ENCODE measurements around the gene SCML2.
"Not testable (repeated sequence)": the region's sequence is repeated elsewhere in the genome, so short reads cannot be mapped to it uniquely, and the experiment has no call there.

The SCML2 gene

DNA sequence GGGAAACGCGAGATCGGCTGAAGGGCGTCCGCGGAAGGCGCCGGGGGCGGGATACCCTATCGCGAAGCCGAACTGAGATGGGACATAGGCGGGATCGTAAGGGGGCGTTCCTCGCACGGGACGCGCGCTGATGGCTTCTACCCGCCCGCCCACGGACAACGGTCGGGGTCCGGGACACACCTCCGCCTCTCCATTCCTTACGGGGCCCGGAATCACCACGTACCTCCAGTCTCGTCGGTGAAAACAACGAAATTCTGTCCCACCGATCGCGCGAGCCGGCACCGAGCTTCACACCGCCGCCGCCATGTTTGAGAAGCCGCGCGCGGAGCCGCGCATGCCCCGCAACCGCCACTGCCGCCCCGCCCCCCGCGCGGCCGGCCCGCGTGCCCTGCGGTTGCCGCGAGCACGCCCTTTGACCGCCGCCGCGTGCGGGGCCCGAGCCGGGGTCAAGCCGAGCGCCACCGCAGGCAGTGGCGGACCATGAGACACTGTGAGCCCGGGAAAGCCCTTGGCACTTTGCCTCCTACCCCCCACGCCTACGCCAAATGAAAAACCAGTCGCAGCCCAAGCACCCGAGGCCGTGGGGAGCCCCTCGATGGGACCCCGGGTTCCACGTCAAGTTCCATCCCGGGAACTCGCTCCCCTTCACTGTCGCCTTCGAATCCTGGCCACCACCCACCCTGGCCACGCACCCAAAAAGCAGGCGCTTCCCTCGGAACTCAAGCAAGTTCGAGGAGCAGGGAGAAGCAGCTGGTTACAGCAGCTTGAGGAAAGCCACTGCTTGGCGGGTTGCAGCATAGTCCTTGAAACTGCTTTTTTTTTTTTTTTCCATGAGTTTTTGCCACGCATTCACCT, at the start of gene SCML2:
Gene SCML2, minus strand, starts transcription at position 320 of the 855 bp plus-strand sequence. CDS start 20,617 bp downstream, outside the sequence.
- peak; percentile 14 to 20 for DNase-seq (ENCODE audit: low read depth in 2 of 2)

DNA sequence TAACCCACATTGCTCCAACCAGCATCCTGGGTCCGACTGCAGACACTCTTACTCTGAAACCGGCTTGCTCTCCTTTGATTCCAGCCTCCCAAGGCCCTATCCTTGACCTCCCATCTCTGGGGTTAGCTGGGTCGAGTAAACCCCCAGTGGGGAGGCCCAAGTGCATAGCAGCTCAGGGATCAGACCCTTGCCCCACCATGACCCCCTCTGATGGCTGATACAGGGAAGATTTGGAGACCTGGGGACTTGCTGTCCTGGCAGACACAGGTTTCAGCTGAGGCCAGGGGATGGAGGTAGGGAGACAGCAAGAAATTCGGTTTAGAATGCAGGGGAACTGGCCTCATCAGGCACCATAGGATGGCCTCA, 47.3 kb upstream of the SCML2 start:
- DNase-seq (ENCODE audit: low read depth in 2 of 2): no peak

DNA sequence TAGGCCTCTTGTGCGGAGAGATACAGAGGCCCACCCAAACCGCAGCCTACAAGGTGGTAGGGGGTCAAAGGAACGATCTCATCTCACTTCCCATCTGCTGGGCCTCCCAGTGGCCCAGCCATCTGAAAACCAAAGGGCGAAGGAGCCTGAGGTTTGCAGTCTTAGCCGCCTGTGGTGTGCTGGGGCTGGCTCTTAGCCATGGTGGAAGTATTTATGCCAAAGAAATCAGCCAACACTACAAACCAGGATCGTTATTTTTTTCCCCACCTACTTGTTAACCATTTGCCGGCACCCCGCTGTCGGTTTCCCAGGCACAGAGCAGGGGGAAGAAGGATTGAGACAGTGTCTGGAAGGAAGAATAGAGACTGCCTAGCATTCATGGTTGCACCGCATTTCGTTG, 40.0 kb upstream of the SCML2 start:
- no peak for DNase-seq (ENCODE audit: low read depth in 2 of 2)

DNA sequence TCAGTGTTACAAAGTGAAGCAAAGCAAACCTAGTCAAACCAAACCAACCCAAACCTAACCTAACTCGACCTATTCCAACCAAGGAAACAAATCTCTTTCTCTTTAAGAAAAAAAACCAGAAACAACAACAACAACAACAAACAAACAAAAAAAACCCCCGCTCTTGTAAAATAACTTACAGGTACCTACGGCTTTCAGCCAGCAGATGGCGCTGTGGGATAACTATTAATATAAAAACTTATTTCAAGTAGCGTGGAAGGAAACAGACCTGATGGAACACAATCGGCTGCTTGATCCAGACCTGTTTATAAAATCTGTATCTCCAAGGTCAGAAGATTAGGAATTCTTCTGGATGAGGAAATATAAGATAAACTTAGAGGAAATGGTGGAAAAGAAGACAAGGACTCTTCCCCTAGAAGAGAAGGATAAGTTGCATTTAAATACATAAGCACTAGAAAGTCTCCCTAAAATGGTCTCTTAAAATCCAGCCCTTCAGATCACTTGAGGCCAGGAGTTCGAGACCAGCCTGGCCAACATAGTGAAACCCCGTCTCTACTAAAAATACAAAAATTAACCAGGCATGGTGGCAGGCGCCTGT, 36.6 kb upstream of the SCML2 start:
- peak; percentile 40 to 67 for DNase-seq (ENCODE audit: low read depth in 2 of 2)

DNA sequence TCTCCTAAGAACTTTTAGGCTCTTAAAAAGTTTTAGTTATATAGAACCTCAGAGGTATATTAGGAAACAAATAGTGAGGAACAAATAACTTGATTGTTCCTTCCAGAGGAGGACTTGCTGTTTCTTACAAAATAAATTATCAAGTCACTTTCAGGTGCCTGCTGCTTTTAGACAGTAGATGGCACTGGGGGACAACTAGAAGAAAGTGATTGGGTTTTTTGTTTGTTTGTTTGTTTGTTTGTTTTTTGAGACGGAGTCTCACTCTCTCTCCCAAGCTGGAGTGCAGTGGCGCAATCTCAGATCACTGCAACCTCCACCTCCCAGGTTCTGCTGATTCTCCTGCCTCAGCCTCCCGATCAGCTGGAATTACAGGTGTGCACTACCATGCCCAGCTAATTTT, 35.5 kb upstream of the SCML2 start:
- no peak for DNase-seq (ENCODE audit: low read depth in 2 of 2)

DNA sequence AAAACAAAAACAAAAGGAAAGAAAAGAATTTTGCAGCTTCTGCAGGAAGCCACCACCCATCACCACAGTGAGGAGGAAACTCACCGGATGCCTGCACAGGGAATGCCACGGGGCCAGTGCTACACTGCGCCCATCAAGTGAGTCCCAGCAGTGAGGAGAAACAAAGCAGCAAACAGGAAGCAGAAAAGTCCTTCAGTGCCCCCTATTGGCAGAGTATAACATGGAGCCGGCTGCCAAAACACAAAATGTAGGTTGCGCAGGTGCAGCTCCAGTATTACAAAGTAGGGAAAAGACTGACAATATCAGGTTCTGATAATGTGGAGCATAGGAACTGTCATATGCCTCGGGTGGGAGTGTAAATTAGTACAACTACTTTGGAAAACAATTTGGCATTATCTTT, 23.3 kb upstream of the SCML2 start:
- DNase-seq (ENCODE audit: low read depth in 2 of 2): no peak

DNA sequence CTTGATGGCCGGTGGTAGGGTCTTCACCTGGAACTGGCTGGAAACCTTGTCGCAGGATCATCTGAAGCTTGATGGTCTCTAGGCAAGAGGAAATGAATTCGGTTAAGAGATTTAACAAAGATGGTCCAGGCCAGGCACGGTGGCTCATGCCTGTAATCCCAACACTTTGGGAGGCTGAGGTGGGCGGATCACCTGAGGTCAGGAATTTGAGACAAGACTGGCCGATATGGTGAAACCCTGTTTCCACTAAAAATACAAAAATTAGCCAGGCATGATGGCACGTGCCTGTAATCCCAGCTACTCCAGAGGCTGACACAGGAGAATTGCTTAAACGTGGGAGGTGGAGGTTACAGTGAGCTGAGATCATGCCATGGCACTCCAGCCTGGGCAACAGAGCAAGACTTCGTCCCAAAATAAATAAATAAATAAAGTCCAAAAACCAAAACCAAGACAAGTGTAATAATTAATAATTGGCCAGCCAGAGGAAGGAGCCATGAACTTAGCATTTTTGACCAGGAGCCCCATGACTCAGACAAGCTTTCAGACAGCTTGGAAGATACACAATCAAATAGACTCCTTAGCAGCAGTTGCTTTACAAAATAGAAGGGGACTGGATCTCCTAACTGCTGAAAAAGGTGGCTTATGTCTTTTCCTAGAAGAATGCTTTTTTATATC, 20.8 kb upstream of the SCML2 start:
- DNase-seq (ENCODE audit: low read depth in 2 of 2): not testable (repeated sequence)

DNA sequence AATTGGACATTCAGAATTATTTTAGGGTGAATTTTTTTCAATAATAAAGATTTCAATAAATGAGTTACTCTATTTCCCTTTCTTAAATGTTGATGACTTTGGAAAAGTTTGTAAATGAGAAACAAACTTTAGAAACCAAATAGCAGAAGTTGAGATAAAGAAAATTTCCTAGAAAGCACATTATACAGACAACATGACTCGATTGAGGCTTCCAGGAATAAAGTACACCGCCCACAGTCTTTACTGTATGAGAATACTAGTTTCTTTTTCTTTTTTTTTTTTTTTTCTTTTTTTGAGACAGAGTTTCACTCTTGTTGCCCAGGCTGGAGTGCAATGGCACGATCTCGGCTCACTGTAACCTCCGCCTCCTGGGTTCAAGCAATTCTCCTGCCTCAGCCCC, 14.6 kb upstream of the SCML2 start:
- not testable (repeated sequence) for DNase-seq (ENCODE audit: low read depth in 2 of 2)

DNA sequence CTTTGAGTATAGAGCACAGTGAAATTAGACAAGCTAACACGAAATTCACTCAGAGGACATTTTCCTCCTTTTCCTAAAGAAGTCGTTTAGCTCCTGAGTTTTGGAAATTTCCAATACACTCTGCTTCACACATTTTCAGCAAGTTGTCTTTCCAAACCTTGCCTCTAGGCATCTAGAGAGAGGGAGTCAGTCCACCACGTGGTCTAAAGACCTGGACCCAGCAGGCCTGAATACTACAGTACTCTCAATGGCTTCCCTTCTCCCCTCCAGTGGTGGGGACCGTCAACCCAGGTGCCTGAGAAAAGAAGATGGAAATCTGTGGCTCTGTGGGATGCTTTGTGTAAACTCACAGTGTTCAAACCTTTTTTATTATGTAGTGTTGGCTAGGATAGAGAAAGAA, 13.9 kb upstream of the SCML2 start:
- no peak for DNase-seq (ENCODE audit: low read depth in 2 of 2)

DNA sequence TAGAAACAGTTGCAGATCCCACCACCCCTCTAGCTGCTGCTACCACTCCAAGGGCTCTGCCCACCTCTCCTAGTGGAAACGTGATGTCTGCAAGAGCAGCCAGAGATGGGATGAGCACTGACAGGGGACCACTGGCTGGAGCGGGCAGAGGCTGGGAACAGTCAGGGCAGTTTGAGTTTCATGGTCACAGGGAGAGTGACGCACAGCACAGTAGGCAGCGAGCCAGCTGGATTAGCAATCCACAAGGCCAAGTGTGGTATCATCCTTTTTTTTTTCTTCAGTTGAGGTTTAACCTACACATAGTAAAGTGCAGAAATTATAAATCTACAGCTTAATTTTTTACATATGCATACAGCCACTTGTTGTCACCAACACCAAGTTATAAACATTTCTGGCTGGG, 6.4 kb upstream of the SCML2 start:
- DNase-seq (ENCODE audit: low read depth in 2 of 2): no peak

DNA sequence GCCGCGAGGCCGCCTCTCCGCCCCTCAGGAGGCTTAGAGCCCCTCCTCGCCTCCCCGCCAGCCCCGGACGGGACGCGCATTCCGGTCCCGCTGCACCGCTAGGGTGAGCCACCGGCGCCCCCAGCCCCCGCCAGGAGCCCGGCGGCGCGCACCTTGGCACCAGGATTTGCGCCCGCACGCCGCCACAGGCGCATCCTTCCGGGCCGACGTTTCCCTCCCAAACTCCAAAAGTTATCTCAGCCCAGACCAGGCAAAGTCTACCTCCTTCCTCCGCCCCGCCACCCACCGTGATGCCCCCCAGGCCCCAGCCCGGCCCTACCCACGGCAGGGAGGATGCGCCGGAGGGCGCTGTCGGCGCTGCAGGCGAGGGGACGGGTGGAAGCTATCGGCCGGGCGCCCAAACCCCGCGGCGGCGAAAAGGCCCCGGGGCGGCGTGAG, 538 bp downstream of the SCML2 start:
- peak in 1 of 2 donors; percentile 4 for DNase-seq (ENCODE audit: low read depth in 2 of 2)

DNA sequence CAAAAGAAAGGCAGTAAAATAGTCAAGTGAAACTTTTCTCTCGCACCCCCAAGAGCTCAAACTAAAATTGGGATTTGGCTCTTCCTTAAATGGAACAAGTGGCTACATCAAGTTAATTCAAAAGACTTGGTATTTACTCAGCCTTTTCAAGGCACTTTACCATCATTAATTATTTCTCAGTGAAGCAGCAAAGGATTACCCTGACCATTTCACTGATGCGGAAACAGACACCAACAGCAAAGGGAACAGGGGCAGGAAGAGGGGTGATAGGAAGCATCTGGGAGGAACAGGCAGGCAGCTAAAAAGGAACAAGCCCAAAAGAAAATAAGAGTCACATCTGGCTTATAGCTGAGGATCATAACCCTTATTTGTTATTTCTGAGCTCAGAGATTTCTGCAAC, 2.7 kb downstream of the SCML2 start:
- no peak for DNase-seq (ENCODE audit: low read depth in 2 of 2)

DNA sequence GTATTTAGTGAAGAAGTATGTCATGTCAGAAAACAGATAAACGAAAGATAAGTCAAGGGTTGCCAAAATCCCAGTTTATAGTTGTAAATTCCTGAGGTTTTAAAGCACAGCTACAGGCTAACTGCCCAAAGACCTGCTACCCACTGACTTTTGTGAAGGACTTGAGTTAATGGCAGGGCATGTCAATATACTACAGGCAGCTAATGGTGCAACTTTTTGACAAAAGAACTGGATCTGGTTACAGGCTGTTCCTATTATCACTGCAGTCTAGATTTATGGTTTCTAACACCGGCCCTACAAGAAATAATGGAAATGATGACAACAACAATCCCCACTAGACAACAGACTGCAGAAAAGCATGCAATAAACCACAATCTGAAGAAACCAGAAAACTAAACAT, 6.4 kb downstream of the SCML2 start:
- DNase-seq (ENCODE audit: low read depth in 2 of 2): no peak

DNA sequence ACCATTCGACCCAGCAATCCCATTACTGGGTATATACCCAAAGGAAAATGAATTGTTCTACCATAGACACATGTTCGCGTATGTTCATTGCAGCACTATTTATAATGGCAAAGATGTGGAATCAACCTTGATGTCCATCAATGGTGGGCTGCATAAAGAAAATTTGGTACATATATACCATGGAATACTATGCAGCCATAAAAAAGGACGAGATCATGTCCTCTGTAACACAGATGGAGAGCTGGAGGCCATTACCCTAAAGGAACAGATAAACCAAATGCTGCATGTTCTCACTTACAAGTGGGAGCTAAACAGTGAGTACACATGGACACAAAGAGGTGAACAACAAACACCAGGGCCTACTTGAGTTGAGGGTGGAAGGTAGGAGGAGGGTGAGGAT, 45.1 kb downstream of the SCML2 start:
- no peak for DNase-seq (ENCODE audit: low read depth in 2 of 2)

DNA sequence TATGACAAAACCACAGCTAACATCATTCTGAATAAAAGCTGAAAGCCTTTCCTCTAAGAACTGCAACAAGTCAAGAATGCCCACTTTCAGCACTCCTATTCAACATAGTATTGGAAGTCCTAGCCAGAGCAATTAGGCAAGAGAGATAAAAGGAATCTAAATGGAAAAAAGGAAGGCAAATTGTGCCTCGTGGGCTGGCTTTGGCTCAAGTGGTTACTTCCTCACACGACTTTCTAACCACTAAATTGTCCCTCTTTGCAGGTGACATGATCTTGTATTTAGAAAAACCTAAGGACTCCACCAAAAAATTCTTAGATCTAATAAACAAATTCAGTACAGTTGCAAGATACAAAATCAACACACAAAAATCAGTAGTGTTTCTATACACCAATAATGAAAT, 57.2 kb downstream of the SCML2 start:
- DNase-seq (ENCODE audit: low read depth in 2 of 2): no peak

DNA sequence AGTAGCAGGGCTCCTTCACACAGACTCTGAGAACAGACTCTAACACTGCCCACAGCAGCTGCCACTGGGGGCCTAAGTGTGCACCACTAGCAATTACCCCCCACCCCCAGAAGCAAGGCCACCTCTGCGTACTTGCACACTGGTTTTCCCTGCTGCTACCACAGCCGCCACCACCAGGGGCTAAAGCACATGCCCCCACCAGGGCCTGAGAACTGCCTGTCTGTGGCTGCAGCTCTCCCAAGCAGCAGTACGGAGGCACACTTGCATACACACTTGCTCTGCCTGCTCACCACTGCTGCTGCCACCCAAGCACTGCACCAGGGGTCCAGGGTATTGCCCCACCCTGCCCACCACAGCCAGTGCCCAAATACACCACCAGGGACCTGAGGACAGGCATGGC, 59.6 kb downstream of the SCML2 start:
- DNase-seq (ENCODE audit: low read depth in 2 of 2): no peak

DNA sequence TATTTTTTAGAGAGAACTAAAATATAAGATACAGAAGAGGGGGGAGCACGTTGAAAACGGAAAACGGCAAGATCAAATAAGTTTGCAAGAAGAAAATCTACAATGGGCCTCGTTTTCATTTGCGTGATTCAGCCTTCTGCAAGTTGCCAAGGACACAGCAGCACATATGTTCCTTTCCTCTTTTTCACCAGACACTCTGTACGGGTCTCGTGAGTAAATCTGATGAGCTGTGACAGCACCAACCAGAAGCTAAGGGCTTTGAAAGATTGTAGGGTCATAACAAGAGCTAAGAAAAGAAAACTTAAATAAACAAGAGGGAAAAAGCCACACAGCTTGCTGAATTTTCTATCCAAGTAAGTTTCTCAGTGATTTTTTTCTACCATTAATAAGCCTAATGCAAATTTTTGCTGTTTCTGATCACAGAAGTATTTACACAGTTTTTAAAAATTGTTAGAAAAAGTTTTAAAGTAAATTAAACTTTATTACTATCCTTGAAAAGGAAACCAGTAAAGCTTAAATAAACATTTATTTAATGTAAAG, 63.4 kb downstream of the SCML2 start:
- no peak for DNase-seq (ENCODE audit: low read depth in 2 of 2)

DNA sequence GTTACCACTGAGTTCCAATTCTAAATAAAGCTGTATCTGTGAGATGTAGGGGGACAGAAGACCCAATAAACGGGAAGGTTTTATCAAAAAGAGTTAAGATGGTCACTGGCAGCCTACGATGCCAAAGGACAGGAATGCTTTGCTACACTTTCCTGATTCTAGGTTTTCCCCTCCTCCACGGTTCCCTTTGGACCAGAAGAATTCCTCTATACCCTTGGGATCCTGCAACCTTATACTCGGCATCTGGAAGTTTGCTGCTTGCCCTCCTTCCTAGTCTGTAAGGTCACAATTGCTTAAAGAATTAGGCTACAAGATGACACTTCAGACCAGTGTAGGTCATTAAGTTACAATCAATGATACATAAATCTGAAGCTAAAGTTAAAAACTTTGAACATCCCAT, 64.3 kb downstream of the SCML2 start:
- DNase-seq (ENCODE audit: low read depth in 2 of 2): no peak

DNA sequence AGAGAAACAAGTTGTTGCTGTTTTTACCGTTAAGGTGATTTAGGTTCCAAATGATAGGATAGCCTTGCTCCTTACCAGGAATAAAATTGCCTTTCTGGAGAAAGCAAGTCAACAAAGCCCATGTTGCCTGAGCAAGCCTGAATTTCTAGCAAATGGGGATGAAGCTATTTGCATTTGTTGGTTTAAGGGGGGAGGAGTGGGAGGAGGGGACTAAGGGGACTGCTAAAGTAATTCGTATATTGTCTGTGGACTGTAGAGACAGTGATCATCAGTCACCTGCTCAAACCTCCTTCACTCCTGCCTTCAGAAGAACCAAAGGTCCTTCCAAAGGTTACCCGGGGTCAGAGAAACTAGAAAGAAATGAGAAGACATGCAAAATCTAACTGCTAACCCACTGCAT, 65.8 kb downstream of the SCML2 start:
- no peak for DNase-seq (ENCODE audit: low read depth in 2 of 2)

DNA sequence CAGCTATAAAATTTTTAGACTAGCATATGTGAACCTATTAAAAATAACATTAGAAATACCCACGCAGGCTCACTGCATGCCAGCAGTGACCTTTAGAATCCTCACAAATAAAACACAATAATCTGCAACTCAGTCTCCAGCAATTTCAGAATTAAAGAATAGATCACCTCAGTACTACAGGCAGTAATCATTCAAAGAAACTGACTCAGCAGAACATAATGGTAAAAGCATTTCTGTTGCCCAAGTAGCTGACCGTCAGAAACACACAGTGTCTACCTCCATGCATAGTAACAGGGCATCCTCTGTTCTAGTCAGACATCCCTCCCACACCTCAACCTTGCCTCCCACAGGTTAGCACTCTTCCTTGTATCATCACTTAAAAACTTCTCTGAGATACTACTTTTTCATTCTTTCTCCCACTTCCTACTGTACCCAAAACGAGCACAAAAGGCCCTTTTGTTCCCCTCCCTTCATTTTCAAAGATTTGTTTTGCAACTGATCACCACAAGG, 68.1 kb downstream of the SCML2 start:
- DNase-seq (ENCODE audit: low read depth in 2 of 2): no peak

DNA sequence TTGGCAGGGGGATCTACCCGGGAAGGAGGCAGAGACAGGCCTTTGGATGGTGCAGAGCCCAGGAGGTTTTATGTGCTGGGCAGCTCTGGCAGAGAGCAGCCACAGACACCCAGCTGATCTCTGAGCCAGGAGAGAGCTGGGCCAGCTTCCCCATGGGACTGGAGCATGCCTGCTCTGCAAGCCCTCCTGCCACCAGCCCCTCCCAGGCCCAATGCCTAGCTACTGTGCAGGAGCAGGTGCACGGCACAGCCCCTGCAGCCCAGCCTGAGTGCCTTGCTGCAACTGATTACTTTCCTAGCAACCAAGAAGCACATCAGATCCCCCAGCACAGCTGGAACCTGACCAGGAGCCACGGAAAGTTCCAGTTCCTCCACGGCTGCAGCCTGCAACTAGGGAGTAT, 76.0 kb downstream of the SCML2 start:
- no peak for DNase-seq (ENCODE audit: low read depth in 2 of 2)

DNA sequence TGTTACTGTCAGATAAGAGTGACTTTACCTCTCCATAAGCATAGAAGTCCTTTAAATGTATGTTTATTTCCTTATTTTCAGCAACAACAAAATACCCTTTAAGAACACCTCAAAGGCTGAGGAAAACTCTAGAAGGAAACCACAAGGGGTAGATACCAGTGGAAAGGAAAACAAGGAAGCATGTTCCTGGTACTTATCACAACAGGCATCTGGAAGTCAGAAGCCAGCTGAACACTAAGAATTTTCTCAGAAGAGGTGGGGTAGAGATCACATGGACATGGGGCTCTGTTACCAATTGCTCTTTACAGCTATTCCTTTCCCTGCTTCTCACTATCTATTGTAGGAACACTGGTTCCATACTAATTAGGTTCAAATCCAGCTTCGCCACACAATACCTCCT, 82.3 kb downstream of the SCML2 start:
- DNase-seq (ENCODE audit: low read depth in 2 of 2): no peak

All from activated CD4-positive, alpha-beta T cell treated with anti-CD3 and anti-CD28 coated beads for 24 hours (primary cell).